IMR-90 (cell line): ENCODE results near the gene YKT6. TPM values are rescaled to one million over a fixed set of nuclear protein-coding genes. Genes with fewer than 3 reads are reported as not detected.
A peak's percentile ranks its signal among the peaks of the same experiment; 100 is the strongest.

Experiments used
- ATAC-seq: fragments of 200-7000 bp; cut with Tn5 transposase; 2 replicates; pipeline ENCODE4 v1.9.1; 2020; ENCODE audit warnings: low read depth, mild to moderate bottlenecking, moderate library complexity
- BruUV-seq: library from RNA; stranded (reverse); fragments of 400-500 nt; replicated peaks from 2 replicates; lab custom pipeline; 2021; lab: Mats Ljungman, UMichigan
- CTCF ChIA-PET: fragments of 300-600 bp; formaldehyde crosslinking; extraction: SDS; loops from one replicate; lab custom pipeline; 2021; ENCODE audit warnings: antibody characterized with exemption; lab: Yijun Ruan, JAX
- POLR2A ChIA-PET: fragments of 300-600 bp; sonication (Branson Sonifier 250); formaldehyde crosslinking; loops from one replicate; lab custom pipeline; 2022; ENCODE audit warnings: antibody characterized with exemption; ENCODE audit not compliant: unreplicated experiment; lab: Charles Lee
- DNase-seq: peaks from one replicate; pipeline ENCODE4 v3.0.0; 2013
- H2AFZ ChIP-seq: replicated peaks from 2 replicates; pipeline ENCODE3; 2013; ENCODE audit warnings: low read length, mild to moderate bottlenecking; ENCODE audit not compliant: poor library complexity
- H2AK5ac ChIP-seq: 2 replicates; pipeline ENCODE4 v1.6.1; 2013; ENCODE audit warnings: low read depth, low read length, inconsistent platforms
- H2AK9ac ChIP-seq: replicated peaks from 2 replicates; pipeline ENCODE3; 2013; ENCODE audit warnings: mild to moderate bottlenecking, low read depth, low read length, moderate library complexity; ENCODE audit not compliant: poor library complexity
- H2BK120ac ChIP-seq: 2 replicates; pipeline ENCODE4 v1.6.1; 2013; ENCODE audit warnings: low read depth, low read length, inconsistent platforms
- H2BK15ac ChIP-seq: 3 replicates; pipeline ENCODE4 v1.6.1; 2013; ENCODE audit warnings: low read depth, low read length, inconsistent platforms
- H2BK20ac ChIP-seq: 2 replicates; pipeline ENCODE4 v1.6.1; 2013; ENCODE audit warnings: low read depth, mild to moderate bottlenecking, inconsistent platforms, low read length, moderate library complexity
- H2BK5ac ChIP-seq: 2 replicates; pipeline ENCODE4 v1.6.1; 2013; ENCODE audit warnings: mild to moderate bottlenecking, low read depth, low read length, inconsistent platforms; ENCODE audit not compliant: poor library complexity, severe bottlenecking
- H3K14ac ChIP-seq: replicated peaks from 2 replicates; pipeline ENCODE4 v1.6.1; 2013; ENCODE audit warnings: low read depth, low read length, inconsistent platforms
- H3K18ac ChIP-seq: 2 replicates; pipeline ENCODE4 v1.6.1; 2013; ENCODE audit warnings: low read depth, low read length, control low read depth
- H3K23ac ChIP-seq: 2 replicates; pipeline ENCODE4 v1.6.1; 2013; ENCODE audit warnings: low read depth, low read length, inconsistent platforms
- H3K27ac ChIP-seq: 2 replicates; pipeline ENCODE4 v1.5.1; 2013; ENCODE audit warnings: mild to moderate bottlenecking, control low read depth, low read length; ENCODE audit not compliant: insufficient read depth
- H3K27me3 ChIP-seq: 2 replicates; pipeline ENCODE4 v1.6.1; 2013; ENCODE audit warnings: low read length; ENCODE audit not compliant: control insufficient read depth, insufficient read depth
- H3K36me3 ChIP-seq: 2 replicates; pipeline ENCODE4 v1.6.1; 2013; ENCODE audit warnings: low read length, mixed read lengths; ENCODE audit not compliant: control insufficient read depth, insufficient read depth
- H3K4ac ChIP-seq: 2 replicates; pipeline ENCODE4 v1.6.1; 2013; ENCODE audit warnings: low read depth, low read length, inconsistent platforms
- H3K4me1 ChIP-seq: 2 replicates; pipeline ENCODE4 v1.6.1; 2013; ENCODE audit warnings: low read length, mixed read lengths; ENCODE audit not compliant: control insufficient read depth, insufficient read depth
- H3K4me2 ChIP-seq: 2 replicates; pipeline ENCODE4 v1.6.1; 2013; ENCODE audit warnings: low read depth, mild to moderate bottlenecking, control low read depth, low read length, moderate library complexity
- H3K4me3 ChIP-seq: 2 replicates; pipeline ENCODE4 v1.5.1; 2013; ENCODE audit warnings: low read depth, mild to moderate bottlenecking, control low read depth, low read length, moderate library complexity; ENCODE audit not compliant: insufficient read depth
- H3K56ac ChIP-seq: 2 replicates; pipeline ENCODE4 v1.6.1; 2013; ENCODE audit warnings: low read length, inconsistent platforms; ENCODE audit not compliant: insufficient read depth; ENCODE audit errors: extremely low read depth
- H3K79me1 ChIP-seq, 2 experiments: 2 replicates each; pipeline ENCODE4 v1.6.1; 2013; ENCODE audit warnings: low read length in 2 of 2, inconsistent platforms in 1 of 2, low read depth in 1 of 2
- H3K9ac ChIP-seq: 2 replicates; pipeline ENCODE4 v1.6.1; 2013; ENCODE audit warnings: low read depth, low read length, control low read depth
- H3K9me1 ChIP-seq: 2 replicates; pipeline ENCODE4 v1.6.1; 2013; ENCODE audit warnings: low read length, inconsistent platforms; ENCODE audit not compliant: insufficient read depth
- H3K9me3 ChIP-seq: 2 replicates; pipeline ENCODE4 v1.6.1; 2013; ENCODE audit warnings: low read length; ENCODE audit not compliant: control insufficient read depth, insufficient read depth
- H4K20me1 ChIP-seq: 2 replicates; pipeline ENCODE4 v1.6.1; 2013; ENCODE audit warnings: low read length, inconsistent platforms; ENCODE audit not compliant: insufficient read depth
- H4K5ac ChIP-seq: 2 replicates; pipeline ENCODE4 v1.6.1; 2013; ENCODE audit warnings: mild to moderate bottlenecking, low read depth, low read length, control low read depth
- H4K8ac ChIP-seq, 2 experiments: 2 replicates each; pipeline ENCODE4 v1.6.1; 2013; ENCODE audit warnings: low read depth in 2 of 2, low read length in 2 of 2, control low read depth in 1 of 2, inconsistent platforms in 1 of 2
- H4K91ac ChIP-seq: 2 replicates; pipeline ENCODE4 v1.6.1; 2013; ENCODE audit warnings: low read depth, low read length, inconsistent platforms; ENCODE audit not compliant: insufficient read depth
- CEBPB ChIP-seq: IDR thresholded peaks from 2 replicates; pipeline ENCODE4 v1.6.1; 2012; ENCODE audit warnings: low read depth, low read length, improper control_type of control experiment
- CHD1 ChIP-seq: IDR thresholded peaks from 2 replicates; pipeline ENCODE4 v1.6.1; 2012; ENCODE audit warnings: low read depth, low read length, improper control_type of control experiment
- FOS ChIP-seq: fragments of 150-350 bp; IDR thresholded peaks from 2 replicates; pipeline ENCODE4 v1.6.1; 2016; ENCODE audit warnings: low read depth, low read length
- MAZ ChIP-seq: IDR thresholded peaks from 2 replicates; pipeline ENCODE4 v1.6.1; 2012; ENCODE audit warnings: low read depth, mild to moderate bottlenecking, low read length, improper control_type of control experiment, moderate library complexity, borderline replicate concordance
- MXI1 ChIP-seq: IDR thresholded peaks from 2 replicates; pipeline ENCODE4 v1.6.1; 2012; ENCODE audit warnings: low read depth, mild to moderate bottlenecking, low read length, moderate library complexity, borderline replicate concordance
- NFE2L2 ChIP-seq: fragments of 150-350 bp; IDR thresholded peaks from 2 replicates; pipeline ENCODE4 v1.6.1; 2016; ENCODE audit warnings: low read depth, mild to moderate bottlenecking, low read length
- POLR2A ChIP-seq: IDR thresholded peaks from 2 replicates; pipeline ENCODE4 v1.6.1; 2012; ENCODE audit warnings: mild to moderate bottlenecking, low read depth, low read length
- RFX5 ChIP-seq: IDR thresholded peaks from 2 replicates; pipeline ENCODE4 v1.8.0; 2012; ENCODE audit warnings: low read depth, mild to moderate bottlenecking, low read length, moderate library complexity
- WGBS, 2 experiments: methylation state at CpG; one replicate each; pipeline versions ENCODE4 v1.1.5 to v1.1.7; 2013; ENCODE audit warnings: missing lambda C conversion rate in 2 of 2; ENCODE audit not compliant: insufficient read length in 1 of 2; ENCODE audit errors: extremely low coverage in 2 of 2; 5-methylcytosine and 5-hydroxymethylcytosine counted together
- dilution Hi-C: fragments of 300-500 bp; cut with HindIII; formaldehyde crosslinking; loops from one replicate; pipeline ENCODE4 v1.14.3; 2018; ENCODE audit warnings: low sequenced_read_pairs; ENCODE audit not compliant: unreplicated experiment
- in situ Hi-C: fragments of 300-500 bp; cut with MboI; formaldehyde crosslinking; loops from 3 replicates; pipeline ENCODE4 v1.14.3; 2019; ENCODE audit warnings: low sequenced_read_pairs, inconsistent platforms, mixed read lengths
- intact Hi-C: fragments of 100-400 bp; cut with micrococcal nuclease; formaldehyde crosslinking; loops from 2 replicates; pipeline ENCODE4 v1.10.0; 2022
- polyA plus RNA-seq, 3 experiments: library from polyadenylated mRNA; depleted of rRNA; stranded (reverse); fragments of >200 nt; gene quantifications; 2 replicates each; pipeline ENCODE4 v1.2.3, GENCODE V29; 2012; ENCODE audit warnings: low replicate concordance in 1 of 3
- total RNA-seq: library from RNA; depleted of rRNA; stranded (reverse); fragments of >200 nt; gene quantifications from 2 replicates; pipeline ENCODE4 v1.2.3, GENCODE V29; 2012

The YKT6 gene
- total and polyA plus RNA-seq, 2 of the 4 experiments (the other 2 are of a cell fraction): 115 to 120 TPM

DNA sequence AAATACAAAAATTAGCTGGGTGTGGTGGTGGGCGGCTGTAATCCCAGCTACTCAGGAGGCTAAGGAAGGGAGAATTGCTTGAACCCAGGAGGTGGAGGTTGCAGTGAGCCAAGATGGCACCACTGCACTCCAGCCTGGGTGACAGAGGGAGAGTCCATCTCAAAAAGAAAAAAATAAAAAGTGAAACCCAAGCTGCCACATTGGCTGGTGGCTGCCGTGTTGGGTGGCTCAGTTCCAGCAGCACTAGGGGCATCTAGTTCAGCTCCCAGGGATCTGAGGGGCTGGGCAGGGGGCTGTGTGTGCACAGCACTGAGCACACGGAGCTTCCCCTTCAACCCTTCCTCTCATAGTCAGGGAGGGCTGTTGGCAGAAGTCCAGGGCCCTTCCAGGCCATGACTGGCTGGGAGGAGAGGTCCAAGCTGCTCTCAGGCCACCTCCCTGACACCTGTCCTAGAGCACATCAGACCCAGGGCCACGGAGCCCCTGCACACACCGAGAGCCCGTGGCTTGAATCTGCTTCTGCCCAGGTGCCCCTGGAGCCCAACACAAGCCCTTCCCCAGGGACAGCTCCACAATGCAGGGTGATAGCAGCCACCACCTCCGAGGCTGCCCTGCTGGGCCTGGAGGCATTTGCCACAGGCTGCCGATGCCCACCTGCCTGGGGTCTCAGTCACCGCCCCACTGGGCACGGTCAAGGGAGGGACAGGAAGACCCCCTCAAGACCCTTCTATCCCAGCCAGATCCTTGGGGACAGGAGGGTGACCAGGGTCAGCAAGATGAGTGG lies 47.3 kb downstream of the YKT6 start:
- WGBS, 2 experiments: 83% methylated on average over 1 of the region's 10 CpGs; no CpG with 5 or more reads in 1 of the 2 experiments
- H3K4me1 ChIP-seq: no peaks in the 10 kb centered on the region
- POLR2A ChIA-PET: no interaction called here

More for the DNA sequence above, 47.3 kb downstream of the YKT6 start:
- Histone ChIP-seq H2BK20ac (no peak overlapping the region), H2BK15ac (no peak overlapping the region), H2BK120ac (no peak overlapping the region), H4K5ac (no peak overlapping the region), H3K14ac (no peak overlapping the region), H3K79me1 (no peaks in the 10 kb centered on the region), H2BK5ac (no peak overlapping the region), H3K23ac (no peak overlapping the region), H3K56ac (no peak overlapping the region), H2AK5ac (no peak overlapping the region), H4K8ac (no peak overlapping the region), H3K9me3 (no peaks in the 10 kb centered on the region), H3K4me2 (no peak overlapping the region), H3K18ac (no peak overlapping the region), H3K36me3 (no peaks in the 10 kb centered on the region), H3K27me3 (peaks cover 5% of the 10 kb centered on the region; the same call in 1 of the 2 replicates), H3K27ac (no peak overlapping the region), H3K4me3 (no peak overlapping the region), H4K20me1 (no peaks in the 10 kb centered on the region), H4K91ac (no peak overlapping the region), H2AK9ac (peak overlapping the region; percentile 28), H3K9ac (no peak overlapping the region), H3K9me1 (peaks cover 5% of the 10 kb centered on the region), H3K4ac (no peak overlapping the region), H2AFZ (no peak overlapping the region)
- intact Hi-C loops (no loop called here), dilution Hi-C loops (no loop called here), in situ Hi-C loops (loop anchor here (10.0 kb wide), 1 partner anchor 317 kb away; no protein-coding TSS in a partner anchor)
- TF ChIP-seq MAZ (no peak), RFX5 (no peak), MXI1 (no peak), NFE2L2 (no peak), FOS (no peak), POLR2A (no peak), CEBPB (no peak), CHD1 (no peak)
- ATAC-seq (no peak), DNase-seq (no peak)
- BruUV-seq: no TSS peak
- CTCF ChIA-PET: no interaction called here
